Activated T-helper 1 cell treated with anti-CD3 and anti-CD28 coated beads, Interleukin-2, amount 50 U/mL, for 16 hours (primary cell): ENCODE data around the gene TSHZ3.

Experiments
- DNase-seq, 2 donors: peaks; one replicate each; pipeline ENCODE4 v3.0.0-alpha.2; 2020; ENCODE audit warnings: low read depth in 1 of 2, low spot score in 1 of 2

The TSHZ3 gene

DNA sequence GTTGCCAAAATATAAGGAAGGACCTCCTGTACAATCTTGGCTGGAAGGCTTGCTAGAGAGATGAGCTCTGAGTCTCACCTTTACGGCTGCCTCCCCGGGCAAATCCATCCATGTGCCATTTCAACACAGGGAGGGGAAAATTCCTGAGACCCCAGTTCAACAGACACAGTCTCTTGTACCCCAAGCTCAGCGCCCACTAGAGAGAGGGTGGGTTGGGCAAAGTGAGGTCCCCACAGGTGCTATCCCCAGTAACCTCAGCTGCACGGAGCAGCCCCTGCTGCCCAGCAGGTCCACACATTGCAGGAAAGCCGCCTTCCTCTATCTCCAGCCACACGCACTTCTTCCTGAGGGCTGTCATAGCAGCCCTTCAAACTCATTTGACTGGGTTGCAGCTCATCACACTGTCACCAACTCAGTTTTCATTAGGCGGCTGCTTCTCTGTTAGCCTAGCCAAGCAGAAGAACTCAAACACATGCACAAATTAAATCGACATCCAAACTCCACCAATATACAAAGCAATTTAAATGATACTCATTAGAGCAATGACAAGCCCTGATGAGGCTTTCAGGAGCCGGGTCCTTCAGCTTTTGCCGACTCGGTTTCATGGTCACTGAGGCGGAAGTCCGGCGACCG is 80.4 kb downstream of the TSHZ3 start:
- no peak for DNase-seq

- no peak for DNase-seq
These were observed 82.5 kb downstream of the TSHZ3 start for GRCh38 chr19:31266731-31267130.

- no peak for DNase-seq
These were observed 83.0 kb downstream of the TSHZ3 start for GRCh38 chr19:31266196-31266595.

DNA sequence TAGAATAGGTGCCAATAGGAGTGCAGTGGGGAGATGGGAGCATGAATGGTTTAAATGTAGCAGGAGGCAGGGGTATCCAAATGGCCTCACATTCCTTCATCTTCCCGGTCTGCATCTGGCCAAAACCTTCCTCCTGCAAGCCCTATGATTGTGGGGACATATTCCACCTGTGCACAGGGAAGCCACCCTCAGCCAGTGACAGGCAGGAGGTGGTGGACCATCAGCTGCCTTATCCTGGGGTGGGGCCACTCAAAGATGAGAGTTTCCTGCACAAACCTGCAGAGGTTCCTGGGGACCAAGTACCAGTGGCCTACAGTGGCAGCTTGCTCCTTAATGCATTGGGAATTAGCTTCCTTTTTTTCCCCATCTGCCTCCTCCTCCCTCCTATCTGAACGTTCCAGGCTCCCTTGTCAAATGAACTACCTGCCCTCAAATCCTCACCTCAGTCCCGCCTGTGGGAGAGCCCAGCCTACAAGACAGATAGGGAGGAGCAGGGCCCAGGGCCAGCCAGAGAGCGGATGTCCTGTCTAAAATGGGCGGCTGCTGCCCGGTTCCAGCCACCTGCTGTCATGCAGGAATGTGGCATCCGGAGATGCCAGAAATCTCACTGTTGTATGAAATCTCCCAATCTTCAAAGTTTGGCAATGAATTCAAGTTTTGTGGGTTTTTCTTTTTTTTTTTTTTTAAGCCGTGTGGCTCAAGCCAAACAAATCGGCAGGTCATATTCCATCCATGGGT is 85.0 kb downstream of the TSHZ3 start:
- DNase-seq, result no peak

DNA sequence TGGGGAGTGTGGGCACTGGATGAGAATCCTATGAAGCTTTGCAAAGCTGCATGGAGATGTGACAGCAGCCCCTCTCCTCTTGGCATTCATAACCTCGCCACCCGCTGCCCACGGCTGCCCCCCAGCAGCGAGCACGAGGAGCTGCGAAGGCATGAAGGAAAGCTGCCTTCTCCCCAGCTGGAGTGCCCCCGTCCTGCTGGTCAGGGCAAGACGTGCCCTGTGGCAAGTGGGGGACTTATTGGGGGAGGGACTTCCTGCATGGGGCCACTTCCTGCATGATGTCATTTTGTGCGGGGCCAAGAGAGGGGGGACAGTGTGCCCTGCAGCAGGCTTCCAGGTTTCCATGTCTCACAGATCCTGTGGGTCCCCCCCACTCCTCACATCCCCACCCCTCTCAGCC is 85.9 kb downstream of the TSHZ3 start:
- DNase-seq, result no peak

DNA sequence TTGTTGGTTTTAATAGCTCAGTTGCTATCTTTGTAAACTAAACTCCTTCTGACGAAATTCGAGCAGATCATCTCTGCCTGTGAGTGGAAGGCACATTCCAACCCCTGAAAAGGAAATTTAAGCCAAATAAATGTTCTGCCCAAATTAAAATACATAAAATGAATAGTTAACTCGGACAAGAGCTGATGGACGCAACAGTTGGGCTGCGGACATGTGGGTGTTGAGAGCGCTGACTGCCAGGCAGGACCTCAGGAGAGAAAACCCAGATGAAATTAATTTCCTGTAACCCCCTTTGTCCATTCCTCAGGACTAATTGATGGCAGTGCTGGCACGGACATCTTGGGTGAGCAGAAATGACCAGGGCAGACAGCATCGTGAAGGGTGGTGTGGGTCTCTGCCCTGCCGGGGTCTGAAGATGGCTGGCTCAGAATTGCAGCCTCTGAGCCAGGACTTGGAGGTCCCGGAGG is 86.5 kb downstream of the TSHZ3 start:
- no peak for DNase-seq

GRCh38 chr19:31261603-31262212 is 87.5 kb downstream of the TSHZ3 start:
- no peak for DNase-seq

DNA sequence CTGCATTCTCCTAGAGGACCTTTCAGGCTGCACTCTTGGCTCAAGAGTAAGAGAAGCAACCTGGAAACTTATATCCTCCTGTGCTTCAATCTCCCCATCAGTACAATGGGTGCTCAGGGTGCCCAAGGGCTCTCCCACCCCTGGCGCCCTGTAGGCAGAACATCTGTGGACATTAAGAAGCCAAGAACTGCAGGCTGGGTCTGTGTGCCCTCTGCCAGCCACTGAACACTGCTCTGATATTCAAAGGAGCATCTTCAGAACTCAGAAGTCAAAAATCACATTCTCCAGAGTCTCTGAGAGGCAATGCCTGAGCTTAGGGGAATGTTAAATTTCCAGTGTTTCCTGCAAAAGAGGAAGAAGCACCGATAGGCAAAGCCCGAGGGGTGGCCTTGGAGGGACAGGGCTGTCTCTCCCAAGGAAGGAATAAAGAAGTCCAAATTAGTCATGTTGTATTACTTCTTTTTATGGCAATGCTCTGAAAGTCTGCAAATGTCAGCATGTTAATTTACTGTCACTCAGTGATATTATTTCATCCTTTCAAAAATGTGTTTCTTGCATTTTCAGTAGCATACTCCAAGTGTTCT is 88.1 kb downstream of the TSHZ3 start:
- no peak for DNase-seq

DNA sequence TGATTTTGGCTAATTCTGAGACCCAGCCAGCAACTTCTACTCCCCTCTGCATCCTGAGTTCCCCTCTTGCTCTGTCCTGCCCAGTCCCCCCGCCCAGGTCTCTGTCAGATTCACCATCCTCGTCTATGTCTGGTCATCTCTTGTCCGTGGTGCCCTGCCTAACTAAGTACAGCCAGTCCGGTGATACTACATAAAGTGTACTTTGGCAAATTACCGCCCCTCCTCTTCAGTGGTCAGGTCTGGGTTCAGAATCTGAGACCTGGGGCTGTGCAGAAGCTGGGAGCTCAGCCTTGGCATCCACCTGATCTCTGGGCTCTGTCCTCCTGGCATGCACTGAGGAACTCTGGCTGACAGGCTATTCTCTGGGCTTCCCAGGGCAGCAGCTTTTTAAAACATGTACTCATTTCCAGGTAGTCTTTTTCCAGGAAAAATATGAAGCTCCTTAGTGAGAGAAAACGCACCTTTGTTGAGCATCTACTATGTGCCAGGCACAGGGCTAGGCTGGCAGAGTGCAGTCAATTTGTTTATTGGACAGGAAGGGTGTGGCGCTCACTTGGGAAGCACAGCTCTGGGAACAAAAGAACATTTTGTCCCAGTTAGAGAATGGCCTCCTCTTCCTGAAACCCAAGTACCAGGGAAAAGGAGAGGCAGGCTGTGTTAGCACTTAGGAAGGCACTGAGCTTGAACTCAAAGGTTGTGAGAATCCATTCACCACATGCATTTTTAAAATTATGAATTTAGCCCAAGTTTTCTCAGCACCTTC is 88.9 kb downstream of the TSHZ3 start:
- DNase-seq, result no peak

GRCh38 chr19:31258211-31259052 is 90.8 kb downstream of the TSHZ3 start:
- DNase-seq, result no peak

GRCh38 chr19:31257426-31258130 is 91.7 kb downstream of the TSHZ3 start:
- no peak for DNase-seq

- no peak for DNase-seq
These were observed 92.2 kb downstream of the TSHZ3 start for GRCh38 chr19:31257025-31257424.

GRCh38 chr19:31256593-31256960 is 92.7 kb downstream of the TSHZ3 start:
- no peak for DNase-seq

GRCh38 chr19:31255831-31256592 is 93.2 kb downstream of the TSHZ3 start:
- DNase-seq, result no peak

DNA sequence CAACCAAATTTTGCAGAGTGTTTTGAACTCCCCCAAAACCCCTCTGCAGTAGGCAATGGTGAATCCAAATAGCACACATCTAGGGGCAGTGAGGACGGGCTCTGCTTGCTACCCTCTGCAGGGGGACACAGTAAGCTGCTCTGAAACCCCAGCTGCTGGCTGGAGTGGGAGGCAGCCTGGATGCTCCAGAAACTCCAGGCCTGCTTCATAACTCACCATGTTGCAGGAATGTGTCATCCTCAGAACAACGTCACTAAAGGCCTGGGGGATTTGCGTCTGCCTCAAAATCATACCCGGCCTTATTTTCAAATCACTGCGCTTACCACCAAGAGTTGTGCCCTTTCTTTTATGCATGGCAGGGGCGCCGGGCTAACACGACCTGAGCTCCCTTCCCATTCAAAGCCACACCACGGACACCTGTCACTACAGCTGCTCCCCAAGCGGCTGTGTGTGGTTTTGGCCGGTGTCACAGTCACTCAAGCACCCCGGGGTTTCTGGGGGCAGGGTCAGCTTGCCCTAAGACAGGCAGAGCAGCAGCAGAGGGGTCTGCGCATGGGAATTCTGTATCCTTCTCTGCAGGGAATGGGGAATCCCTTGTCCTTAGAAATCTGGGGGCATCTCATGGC is 93.9 kb downstream of the TSHZ3 start:
- no peak for DNase-seq

GRCh38 chr19:31254611-31255010 is 94.6 kb downstream of the TSHZ3 start:
- DNase-seq, result no peak

DNA sequence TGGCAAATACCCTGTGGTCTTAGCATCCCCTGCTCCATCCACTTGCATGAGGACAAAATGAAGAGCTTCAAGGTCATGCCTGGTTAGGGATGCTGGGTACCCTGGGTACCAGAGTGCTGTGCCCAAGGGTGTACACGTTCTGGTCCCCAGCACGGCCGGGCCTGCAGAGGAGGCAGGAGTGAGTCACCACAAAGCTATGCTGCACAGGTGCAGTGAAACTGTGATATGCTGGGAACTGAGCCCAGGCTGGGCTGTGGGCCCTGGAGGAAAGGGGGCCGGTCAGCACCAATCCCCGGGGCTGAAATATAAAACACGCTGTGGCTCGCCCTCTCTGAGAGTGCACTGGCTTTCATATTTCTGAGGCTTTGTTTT is 95.1 kb downstream of the TSHZ3 start:
- no peak for DNase-seq

DNA sequence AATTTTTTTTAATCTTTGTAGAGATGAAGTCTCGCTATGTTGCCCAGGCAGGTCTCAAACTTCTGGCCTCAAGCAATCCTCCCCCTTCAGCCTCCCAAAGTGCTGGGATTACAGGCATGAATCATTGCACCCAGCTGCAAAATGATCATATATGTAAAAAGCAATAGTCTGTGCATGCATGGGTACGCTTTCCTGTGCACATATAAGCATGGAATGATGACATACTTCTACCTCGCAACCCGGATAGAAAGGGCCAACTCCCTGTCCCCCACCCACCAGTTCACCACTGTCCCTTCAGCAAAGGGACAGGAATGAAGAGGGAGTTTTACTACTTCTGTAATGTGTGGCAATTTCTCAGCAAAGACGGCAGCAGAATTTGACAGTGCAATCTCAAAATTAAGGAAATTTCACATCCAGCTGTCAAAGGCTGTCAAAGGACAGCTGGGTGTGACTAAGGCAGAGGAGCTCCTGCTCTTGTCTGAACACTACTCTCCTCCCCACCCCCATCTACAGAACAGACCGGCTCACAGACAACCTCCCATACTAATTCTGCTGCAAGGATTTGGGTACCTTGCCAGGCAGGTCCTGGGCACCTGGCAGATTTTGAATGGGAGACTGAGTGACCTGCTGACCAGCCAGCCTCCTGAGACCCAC is 95.6 kb downstream of the TSHZ3 start:
- DNase-seq, result no peak
